Heart right ventricle (tissue), 16 donors: ENCODE measurements around the gene DYNC2LI1. TPM values are rescaled to one million over a fixed set of nuclear protein-coding genes. Genes with fewer than 3 reads are reported as not detected.
A peak's percentile ranks its signal among the peaks of the same experiment; 100 is the strongest.

Experiments used
- ATAC-seq, 8 donors: fragments of 200-7000 bp; cut with Tn5 transposase; one replicate each; pipeline ENCODE4 v1.9.1; 2020; ENCODE audit warnings: mild to moderate bottlenecking in 8 of 8, moderate library complexity in 8 of 8, moderate number of reproducible peaks in 1 of 8
- DNase-seq, 2 donors: peaks; one replicate each; pipeline ENCODE4 v3.0.0-alpha.2; 2020
- H3K27ac ChIP-seq, 10 donors: fragments of 200-600 bp; sonication (generic) in 2 of 10; one replicate each; pipeline versions ENCODE4 v1.5.0 to v1.8.0; 2020 to 2022; ENCODE audit warnings: mild to moderate bottlenecking in 3 of 10
- H3K27me3 ChIP-seq, 7 donors: fragments of 200-600 bp; one replicate each; pipeline ENCODE4 v1.8.0; 2021 to 2022; ENCODE audit warnings: mild to moderate bottlenecking in 2 of 7
- H3K36me3 ChIP-seq, 9 donors: fragments of 200-600 bp; sonication (generic) in 1 of 9; one replicate each; pipeline versions ENCODE4 v1.5.0 to v1.8.0; 2020 to 2022; ENCODE audit warnings: mild to moderate bottlenecking in 2 of 9
- H3K4me1 ChIP-seq, 9 donors: fragments of 200-600 bp; sonication (generic) in 1 of 9; one replicate each; pipeline versions ENCODE4 v1.5.0 to v1.8.0; 2020 to 2022; ENCODE audit warnings: mild to moderate bottlenecking in 4 of 9
- H3K4me3 ChIP-seq, 10 donors: fragments of 200-600 bp; sonication (generic) in 2 of 10; one replicate each; pipeline versions ENCODE4 v1.5.0 to v1.8.0; 2020 to 2022; ENCODE audit warnings: mild to moderate bottlenecking in 7 of 10, moderate library complexity in 2 of 10
- H3K9me3 ChIP-seq, 11 donors: fragments of 200-600 bp in 10 of 11; sonication (generic) in 2 of 11; one replicate each; pipeline versions ENCODE4 v1.5.0 to v1.8.0; 2013 to 2022; ENCODE audit warnings: mild to moderate bottlenecking in 2 of 11, control low read depth in 1 of 11, moderate library complexity in 1 of 11
- CTCF ChIP-seq, 9 donors: fragments of 200-600 bp; sonication (generic) in 2 of 9; IDR thresholded peaks; one replicate each; pipeline versions ENCODE4 v1.5.0 to v1.8.0; 2021 to 2022; ENCODE audit warnings: antibody characterized with exemption in 9 of 9, mild to moderate bottlenecking in 5 of 9, moderate library complexity in 1 of 9
- WGBS, 2 donors: extraction: QIAGEN DNeasy Blood & Tissue Kit; methylation state at CpG; one replicate each; pipeline ENCODE4 v1.1.7; 2013; ENCODE audit warnings: inconsistent platforms in 1 of 2; 5-methylcytosine and 5-hydroxymethylcytosine counted together
- intact Hi-C, 10 donors: fragments of 100-400 bp; cut with DNase I; formaldehyde crosslinking; loops; one replicate each; pipeline versions ENCODE4 v1.11.1 to v1.14.2; 2022
- polyA plus RNA-seq, 2 donors: library from polyadenylated mRNA; stranded (reverse); fragments of 200-250 nt; gene quantifications; one replicate each; pipeline ENCODE4 v1.2.3, GENCODE V29; 2013
- total RNA-seq, 10 donors: library from RNA; stranded (reverse); fragmentation: NEBNext Ultra II Directional in 3 of 10; extraction: Animal tissue kit (Norgen Biotek cat#: 25700) in 3 of 10; gene quantifications; one replicate each; pipeline versions ENCODE4 v1.2.1 to v1.2.4, GENCODE V29; 2021 to 2023
- donor health status: Arrhythmogenic right ventricular cardiomyopathy.
- donor health status: ischemic (EF 13 %, LVEDD 7.1; RV severe dilation, severe dysfunction).
- donor health status: healthy with polysubstance abuse.
- donor health status: DM: no; HTN: yes; CAD: no.
- donor health status: DM: no; HTN: no; CAD: no.
- donor health status: ischemic (EF 25% LVEDD 6.9; RV normal size, moderate dysfunction).
- donor health status: ischemic (EF 25% LVEDD 5.7; RV mildly dilated, moderate dysfunction).
- donor health status: healthy.
- donor health status: DM: yes; HTN: yes; CAD: no.
- donor health status: Ischemic cardiomyopathy.
- donor health status: ischemic (EF 35%, LVEDD 5.7; RV mildly dilated, moderate dysfunction).
- donor health status: nonischemic (EF 11% LVEDD 7.7; RV severe dilation, severe dysfunction).
- donor health status: DM: yes; HTN: yes; CAD: no.
- donor health status: PGD.
- donor health status: ischemic (EF 29% LVEDD 5.4; RV normal size, mild dysfunction).
- donor health status: nonischemic (EF 23%, LVEDD 6.1; RV moderate dilation, normal function).

Gene DYNC2LI1
- total and polyA plus RNA-seq, 12 donors, result 4.8 to 13.8 (median 10.7) TPM

DNA sequence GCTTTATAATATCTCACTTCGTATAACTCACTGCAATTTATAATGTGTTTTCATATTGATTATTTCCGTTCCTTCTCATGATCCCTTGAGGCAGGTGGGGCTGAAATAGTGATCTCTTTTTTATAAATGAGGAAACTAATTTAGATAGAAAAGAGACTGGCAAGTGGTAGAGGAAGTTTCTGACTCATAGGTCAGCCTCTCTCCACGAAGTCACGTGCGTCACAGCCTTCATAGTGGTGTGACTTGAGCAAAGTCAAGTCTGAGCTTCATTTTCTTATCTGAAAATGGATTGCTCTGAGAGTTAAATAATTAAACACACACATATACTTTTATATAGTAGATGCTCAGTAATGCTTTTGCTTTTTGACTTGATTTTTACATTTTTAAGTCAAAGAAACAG lies 44.9 kb downstream of the DYNC2LI1 start:
- WGBS, 2 donors, result 36 to 54% methylated on average over 5 of the region's 5 CpGs
- Histone ChIP-seq H3K9me3 (no peaks in the 10 kb centered on the region), H3K27me3 (peaks cover 0 to 5% (median 2%) of the 10 kb centered on the region in 7 donors), H3K4me3 (no peak overlapping the region), H3K4me1 (peaks cover 0 to 10% (median 0%) of the 10 kb centered on the region in 9 donors), H3K36me3 (no peaks in the 10 kb centered on the region), H3K27ac (no peak overlapping the region)
- DNase-seq (no peak), ATAC-seq (peak in 1 of 8 donors; percentile 64)
- intact Hi-C loops, result no loop called here
- TF ChIP-seq CTCF (IDR thresholded peaks at IDR 0.05), result no peak

- 79 to 88% methylated on average over 7 of the region's 7 CpGs for WGBS, 2 donors
- H3K27me3 ChIP-seq, result peaks cover 0 to 10% (median 4%) of the 10 kb centered on the region in 7 donors
- no peak overlapping the region for H3K4me3 ChIP-seq
These were observed 45.8 kb downstream of the DYNC2LI1 start for GRCh38 chr2:43819491-43820163.

GRCh38 chr2:43822839-43823238 lies 49.0 kb downstream of the DYNC2LI1 start:
- no peak for TF ChIP-seq CTCF (IDR thresholded peaks at IDR 0.05)
- Histone ChIP-seq H3K27me3 (peaks cover 0 to 14% (median 4%) of the 10 kb centered on the region in 7 donors), H3K36me3 (no peaks in the 10 kb centered on the region), H3K9me3 (no peaks in the 10 kb centered on the region), H3K27ac (no peak overlapping the region), H3K4me1 (peaks cover 0 to 10% (median 0%) of the 10 kb centered on the region in 9 donors), H3K4me3 (no peak overlapping the region)
- 66 to 70% methylated on average over 7 of the region's 7 CpGs for WGBS, 2 donors
- DNase-seq (no peak), ATAC-seq (no peak)
- intact Hi-C loops, result no loop called here

More at GRCh38 chr2:43819491-43820163, 45.8 kb downstream of the DYNC2LI1 start:
- DNase-seq (no peak), ATAC-seq (no peak)
- no peaks in the 10 kb centered on the region for H3K36me3 ChIP-seq
- peaks cover 0 to 10% (median 0%) of the 10 kb centered on the region in 9 donors for H3K4me1 ChIP-seq
- TF ChIP-seq CTCF (IDR thresholded peaks at IDR 0.05), result no peak
- no peaks in the 10 kb centered on the region for H3K9me3 ChIP-seq
- intact Hi-C loops, result no loop called here
- H3K27ac ChIP-seq, result no peak overlapping the region

DNA sequence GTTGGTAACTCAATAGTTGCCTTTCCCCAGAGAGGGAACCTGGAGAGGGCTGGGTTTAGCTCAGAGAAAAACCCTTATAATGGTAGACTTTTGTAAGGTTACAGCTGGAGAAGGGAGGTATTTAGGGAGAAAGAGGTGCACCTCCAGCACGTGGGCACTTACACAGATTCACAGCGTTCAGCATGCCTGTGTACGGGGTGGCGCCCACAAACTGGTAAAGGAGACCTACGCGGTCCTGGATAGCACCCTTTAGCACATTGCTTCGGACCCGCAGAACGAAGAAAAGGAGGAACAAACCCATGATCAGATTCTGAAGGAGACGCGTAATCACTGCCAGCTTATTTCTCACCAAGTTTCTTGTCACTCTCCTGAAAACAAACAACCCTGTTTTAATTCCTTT lies 49.9 kb downstream of the DYNC2LI1 start:
- Histone ChIP-seq H3K4me1 (peaks cover 0 to 4% (median 0%) of the 10 kb centered on the region in 9 donors), H3K36me3 (no peaks in the 10 kb centered on the region), H3K27ac (no peak overlapping the region), H3K9me3 (no peaks in the 10 kb centered on the region), H3K4me3 (no peak overlapping the region), H3K27me3 (peaks cover 0 to 14% (median 6%) of the 10 kb centered on the region in 7 donors)
- no peak for TF ChIP-seq CTCF (IDR thresholded peaks at IDR 0.05)
- 87 to 91% methylated on average over 11 of the region's 11 CpGs for WGBS, 2 donors
- ATAC-seq (no peak), DNase-seq (no peak)
- intact Hi-C loops, result no loop called here
